GM12801 (cell line): ENCODE measurements around the gene GAPVD1.

ENCODE experiments used
- TF ChIP-seq, protein P1 (sequence below): IDR thresholded peaks from one replicate; pipeline ENCODE4 v1.5.1; 2011; ENCODE audit warnings: control low read depth; ENCODE audit not compliant: insufficient read length; ENCODE audit errors: extremely low read depth

The GAPVD1 gene

DNA sequence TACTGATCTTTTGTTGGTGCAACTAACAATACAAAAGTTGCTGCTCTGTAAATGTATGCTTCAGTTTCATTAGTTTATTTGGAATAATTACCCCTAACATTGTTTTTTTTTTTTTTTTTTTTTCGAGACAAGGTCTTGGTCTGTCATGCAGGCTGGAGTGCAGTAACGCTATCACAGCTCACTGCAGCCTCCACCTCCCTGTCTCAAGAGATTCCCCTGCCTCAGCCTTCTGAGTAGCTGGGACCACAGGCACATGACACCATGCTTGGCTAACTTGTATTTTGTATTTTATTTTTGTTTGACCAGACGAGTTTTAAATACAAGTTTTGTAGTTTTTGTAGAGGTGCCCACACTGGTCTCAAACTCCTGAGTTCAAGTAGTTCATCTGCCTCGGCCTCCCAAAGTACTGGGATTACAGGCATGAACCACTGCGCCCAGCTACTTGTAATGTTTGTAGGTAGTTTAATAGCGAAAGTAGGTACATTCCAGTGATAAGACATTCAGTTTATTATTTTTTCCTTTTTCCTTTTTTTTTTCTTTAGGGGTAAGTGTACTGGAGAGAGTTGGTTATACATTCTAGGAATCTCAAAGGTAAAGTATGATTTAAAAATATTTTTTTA, 6.9 kb downstream of the GAPVD1 start:
- TF ChIP-seq, protein P1, sequence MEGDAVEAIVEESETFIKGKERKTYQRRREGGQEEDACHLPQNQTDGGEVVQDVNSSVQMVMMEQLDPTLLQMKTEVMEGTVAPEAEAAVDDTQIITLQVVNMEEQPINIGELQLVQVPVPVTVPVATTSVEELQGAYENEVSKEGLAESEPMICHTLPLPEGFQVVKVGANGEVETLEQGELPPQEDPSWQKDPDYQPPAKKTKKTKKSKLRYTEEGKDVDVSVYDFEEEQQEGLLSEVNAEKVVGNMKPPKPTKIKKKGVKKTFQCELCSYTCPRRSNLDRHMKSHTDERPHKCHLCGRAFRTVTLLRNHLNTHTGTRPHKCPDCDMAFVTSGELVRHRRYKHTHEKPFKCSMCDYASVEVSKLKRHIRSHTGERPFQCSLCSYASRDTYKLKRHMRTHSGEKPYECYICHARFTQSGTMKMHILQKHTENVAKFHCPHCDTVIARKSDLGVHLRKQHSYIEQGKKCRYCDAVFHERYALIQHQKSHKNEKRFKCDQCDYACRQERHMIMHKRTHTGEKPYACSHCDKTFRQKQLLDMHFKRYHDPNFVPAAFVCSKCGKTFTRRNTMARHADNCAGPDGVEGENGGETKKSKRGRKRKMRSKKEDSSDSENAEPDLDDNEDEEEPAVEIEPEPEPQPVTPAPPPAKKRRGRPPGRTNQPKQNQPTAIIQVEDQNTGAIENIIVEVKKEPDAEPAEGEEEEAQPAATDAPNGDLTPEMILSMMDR = no peak

DNA sequence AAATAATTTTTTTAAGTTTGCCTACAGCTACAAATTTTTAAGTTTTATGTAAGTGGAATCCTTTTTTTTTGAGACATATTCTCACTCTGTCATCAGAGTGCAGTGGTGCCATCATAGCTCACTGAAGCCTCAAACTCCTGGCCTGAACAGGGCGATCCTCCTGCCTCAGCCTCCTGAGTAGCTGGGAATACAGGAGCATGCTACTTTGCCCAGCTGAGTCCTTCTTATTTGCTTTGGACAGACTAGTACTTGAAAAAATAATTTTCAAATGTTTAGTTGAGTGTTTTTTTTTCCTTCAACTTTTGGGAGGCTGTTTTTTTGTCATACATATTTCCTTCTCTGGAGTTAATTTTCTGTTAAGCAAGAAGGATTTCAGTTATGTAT, 7.4 kb downstream of the GAPVD1 start:
- TF ChIP-seq, protein P1 = no peak

DNA sequence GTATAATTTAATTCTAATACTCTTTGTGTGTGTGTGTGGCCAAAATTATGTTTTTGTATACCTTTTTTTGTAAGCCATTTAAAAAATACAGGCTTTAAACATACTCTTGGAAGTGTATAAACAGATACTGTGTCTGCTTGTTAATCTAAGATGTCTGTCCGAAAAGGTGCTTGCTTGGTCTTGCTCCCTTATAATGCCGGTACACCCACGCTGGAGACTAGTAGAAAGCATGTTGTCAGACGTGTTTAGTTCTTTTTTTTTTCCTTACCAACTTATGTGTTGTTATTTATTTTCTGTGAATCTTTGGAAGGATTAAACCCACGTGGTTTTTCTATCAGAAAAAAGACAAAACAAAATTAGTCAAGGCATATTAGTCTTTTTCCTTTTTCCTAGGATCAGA, 9.5 kb downstream of the GAPVD1 start:
- TF ChIP-seq, protein P1 = no peak

DNA sequence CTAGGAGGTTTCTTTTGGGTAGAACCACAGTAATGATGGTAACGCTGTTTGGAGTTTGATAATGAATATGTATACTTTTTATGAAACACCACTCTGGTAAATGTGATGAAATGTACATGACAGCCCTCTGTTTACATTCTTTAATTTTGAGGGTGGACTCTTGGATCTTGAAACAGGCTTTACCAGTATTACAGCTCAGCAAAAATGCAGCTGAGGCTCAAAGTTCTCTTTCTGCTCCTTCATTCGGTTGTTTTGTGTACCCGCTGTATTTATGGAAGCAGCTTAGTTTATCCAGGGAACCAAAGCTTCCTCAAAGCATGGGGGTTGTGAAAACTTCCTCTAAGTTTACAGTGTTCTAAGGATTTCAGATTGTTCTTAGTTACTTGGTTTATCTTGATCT, 11.1 kb downstream of the GAPVD1 start:
- TF ChIP-seq, protein P1 = no peak

DNA sequence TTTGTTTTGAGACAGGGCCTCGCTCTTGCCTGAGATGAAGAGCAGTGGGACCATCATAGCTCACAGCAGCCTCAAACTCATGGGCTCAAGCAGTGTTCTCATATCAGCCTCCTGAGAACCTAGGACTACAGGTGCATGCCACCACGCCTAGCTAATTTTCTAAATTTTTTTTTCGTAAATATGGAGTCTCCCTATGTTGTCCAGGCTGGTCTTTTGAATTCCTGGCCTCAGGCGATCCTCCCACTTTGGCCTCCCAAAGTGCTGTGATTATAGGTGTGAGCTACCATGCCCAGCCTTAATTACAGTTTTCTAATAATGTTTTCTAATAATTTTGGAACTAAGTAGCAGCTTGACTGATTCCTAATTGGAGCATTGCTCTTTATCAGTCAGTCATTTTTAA, 15.1 kb downstream of the GAPVD1 start:
- TF ChIP-seq, protein P1 = no peak

DNA sequence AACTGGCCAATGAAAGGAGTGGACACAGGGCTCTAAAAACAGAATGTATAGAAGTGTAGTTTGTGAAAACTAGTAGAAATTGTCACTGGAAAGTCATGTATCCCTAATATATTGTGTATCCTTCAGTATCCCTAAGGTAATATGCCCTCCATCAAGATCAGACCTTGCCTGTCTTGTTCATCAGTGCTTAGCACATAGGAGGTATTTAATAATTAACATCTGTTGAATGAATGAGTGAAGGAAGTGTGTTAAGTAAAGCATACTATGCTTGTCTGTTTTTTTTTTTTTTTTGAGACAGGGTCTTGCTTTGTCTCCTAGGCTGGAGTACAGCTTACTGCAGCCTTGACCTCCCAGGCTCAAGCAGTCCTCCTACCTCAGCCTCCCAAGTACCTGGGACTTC, 15.8 kb downstream of the GAPVD1 start:
- TF ChIP-seq, protein P1 = no peak

DNA sequence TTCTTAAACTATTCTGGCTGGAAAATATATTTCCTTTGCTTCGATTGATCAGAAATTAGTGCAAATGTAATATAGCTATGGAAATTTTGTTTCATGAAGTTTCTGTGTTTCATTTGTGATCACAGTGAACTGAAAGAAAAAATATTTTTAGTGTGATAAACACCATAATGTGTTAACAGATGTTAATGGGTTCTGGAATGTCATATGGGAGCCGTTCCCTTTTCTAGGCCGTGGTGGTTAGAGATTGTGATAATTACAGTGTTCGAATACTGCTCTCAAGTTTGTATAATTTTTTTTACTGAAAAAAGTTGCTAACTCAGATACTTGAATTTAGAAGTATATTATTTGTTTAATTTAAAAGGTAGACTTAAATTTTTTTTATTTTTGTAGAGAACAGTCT, 19.3 kb downstream of the GAPVD1 start:
- TF ChIP-seq, protein P1 = no peak

DNA sequence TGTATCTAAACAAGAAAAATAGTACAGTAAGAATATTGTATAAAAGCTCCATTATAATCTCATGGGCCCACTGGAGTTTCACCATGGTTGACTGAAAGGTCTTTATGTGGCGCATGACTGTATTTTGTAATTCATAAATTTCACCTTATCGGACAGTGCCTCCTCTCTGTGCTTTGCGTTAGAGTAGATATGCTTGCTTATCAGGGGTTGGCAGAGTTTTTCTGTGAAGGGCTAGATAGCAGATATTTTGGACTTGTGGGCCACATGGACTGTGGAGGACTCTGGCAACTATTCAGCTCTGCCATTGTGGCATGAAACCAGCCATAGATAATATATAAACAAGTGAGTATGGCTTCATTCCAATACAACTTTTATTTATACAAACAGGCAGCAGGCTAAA, 23.2 kb downstream of the GAPVD1 start:
- TF ChIP-seq, protein P1 = no peak
